Activated naive CD8-positive, alpha-beta T cell treated with anti-CD3 and anti-CD28 coated beads, Interleukin-2, amount 10 ng/mL, durations not matched to agents 7 days and 5 days (primary cell): ENCODE data around the gene GUSB. TPM values are rescaled to one million over a fixed set of nuclear protein-coding genes. Genes with fewer than 3 reads are reported as not detected.

Experiments used
- ATAC-seq: fragments of 150-1000 bp; cut with Tn5 transposase; one replicate; pipeline ENCODE4 v1.10.0; 2021; ENCODE audit warnings: low read depth, moderate library complexity
- POLR2A ChIA-PET: fragments of 350-600 bp; sonication (Branson Sonifier 250); formaldehyde crosslinking; loops from one replicate; lab custom pipeline; 2021; ENCODE audit warnings: antibody characterized with exemption; lab: Charles Lee
- DNase-seq: peaks from one replicate; pipeline ENCODE4 v3.0.0; 2021
- H3K27ac Mint-ChIP-seq: one replicate; pipeline ENCODE4 v1.8.0; 2022; ENCODE audit warnings: mild to moderate bottlenecking, mixed read lengths
- H3K27me3 Mint-ChIP-seq: one replicate; pipeline ENCODE4 v1.8.0; 2022; ENCODE audit warnings: mild to moderate bottlenecking, moderate library complexity, mixed read lengths
- H3K36me3 Mint-ChIP-seq: one replicate; pipeline ENCODE4 v1.8.0; 2021; ENCODE audit warnings: mild to moderate bottlenecking, mixed read lengths
- H3K4me1 Mint-ChIP-seq: one replicate; pipeline ENCODE4 v1.8.0; 2021; ENCODE audit warnings: mixed read lengths
- H3K4me3 Mint-ChIP-seq: one replicate; pipeline ENCODE4 v1.8.0; 2022; ENCODE audit warnings: mild to moderate bottlenecking, moderate library complexity, mixed read lengths
- H3K9me3 Mint-ChIP-seq: one replicate; pipeline ENCODE4 v1.8.0; 2021; ENCODE audit warnings: mixed read lengths
- total RNA-seq, 2 experiments: library from RNA; stranded (reverse); gene quantifications; one replicate each; pipeline ENCODE4 v1.2.3, GENCODE V29; 2021

The GUSB gene
- total RNA-seq, 2 experiments from 2014 or later: 71.9 to 73.5 TPM

GRCh38 chr7:65988084-65988483 is 6.1 kb upstream of the GUSB start:
- no peak for DNase-seq
- POLR2A ChIA-PET: interaction anchor here (0.6 kb wide), 1 partner anchor 177 kb away, joined by 3 read pairs; no protein-coding TSS in a partner anchor
- Mint-ChIP-seq H3K36me3 (no peaks in the 10 kb centered on the region), H3K27me3 (no peaks in the 10 kb centered on the region), H3K4me1 (no peaks in the 10 kb centered on the region), H3K4me3 (no peak overlapping the region), H3K27ac (no peak overlapping the region), H3K9me3 (no peaks in the 10 kb centered on the region)
- no peak for ATAC-seq

GRCh38 chr7:65983965-65984658 is 2.1 kb upstream of the GUSB start:
- peaks cover 2% of the 10 kb centered on the region for H3K36me3 Mint-ChIP-seq
- ATAC-seq (no peak), DNase-seq (no peak)
- H3K4me1 Mint-ChIP-seq: peaks cover 3% of the 10 kb centered on the region
- no peak overlapping the region for H3K4me3 Mint-ChIP-seq
- POLR2A ChIA-PET: no interaction called here
- H3K27ac Mint-ChIP-seq: no peak overlapping the region
- H3K9me3 Mint-ChIP-seq: no peaks in the 10 kb centered on the region
- no peaks in the 10 kb centered on the region for H3K27me3 Mint-ChIP-seq

- H3K27me3 Mint-ChIP-seq: no peaks in the 10 kb centered on the region
- POLR2A ChIA-PET: interaction anchor here (0.6 to 1.9 kb wide), 8 partner anchors 10 to 1322 kb away, joined by 3 to 12 read pairs (median 4); partner anchors contain the start of genes CRCP, SBDS and TPST1
- H3K4me3 Mint-ChIP-seq: peak overlapping the region; percentile 92
- ATAC-seq: peak; percentile 84
- no peaks in the 10 kb centered on the region for H3K9me3 Mint-ChIP-seq
- peak overlapping the region; percentile 92 for H3K27ac Mint-ChIP-seq
- H3K4me1 Mint-ChIP-seq: peaks cover 4% of the 10 kb centered on the region
- peak; percentile 70 for DNase-seq
- peaks cover 7% of the 10 kb centered on the region for H3K36me3 Mint-ChIP-seq
These were observed 1.3 kb downstream of the GUSB start for GRCh38 chr7:65980478-65981250.

- H3K27ac Mint-ChIP-seq: peak overlapping the region; percentile 92
- H3K4me1 Mint-ChIP-seq: peaks cover 4% of the 10 kb centered on the region
- H3K9me3 Mint-ChIP-seq: no peaks in the 10 kb centered on the region
- no peaks in the 10 kb centered on the region for H3K27me3 Mint-ChIP-seq
- no peak overlapping the region for H3K4me3 Mint-ChIP-seq
- ATAC-seq: no peak
- no peak for DNase-seq
- peaks cover 7% of the 10 kb centered on the region for H3K36me3 Mint-ChIP-seq
- POLR2A ChIA-PET: no interaction called here
These were observed 2.2 kb downstream of the GUSB start for GRCh38 chr7:65979583-65980477.

GRCh38 chr7:65978891-65979582 is 3.0 kb downstream of the GUSB start:
- H3K27me3 Mint-ChIP-seq: no peaks in the 10 kb centered on the region
- no peaks in the 10 kb centered on the region for H3K9me3 Mint-ChIP-seq
- ATAC-seq (no peak), DNase-seq (no peak)
- H3K4me1 Mint-ChIP-seq: peaks cover 4% of the 10 kb centered on the region
- POLR2A ChIA-PET: no interaction called here
- no peak overlapping the region for H3K4me3 Mint-ChIP-seq
- H3K36me3 Mint-ChIP-seq: peaks cover 8% of the 10 kb centered on the region
- H3K27ac Mint-ChIP-seq: no peak overlapping the region

GRCh38 chr7:65976659-65977196 is 5.3 kb downstream of the GUSB start:
- Mint-ChIP-seq H3K4me3 (no peak overlapping the region), H3K4me1 (peaks cover 4% of the 10 kb centered on the region), H3K27ac (no peak overlapping the region), H3K36me3 (peaks cover 16% of the 10 kb centered on the region), H3K27me3 (no peaks in the 10 kb centered on the region), H3K9me3 (no peaks in the 10 kb centered on the region)
- ATAC-seq: no peak
- POLR2A ChIA-PET: no interaction called here
- DNase-seq: no peak

- Mint-ChIP-seq H3K4me3 (no peak overlapping the region), H3K27ac (no peak overlapping the region), H3K4me1 (peaks cover 4% of the 10 kb centered on the region), H3K27me3 (no peaks in the 10 kb centered on the region), H3K9me3 (no peaks in the 10 kb centered on the region), H3K36me3 (peaks cover 20% of the 10 kb centered on the region)
- DNase-seq: no peak
- POLR2A ChIA-PET: no interaction called here
- no peak for ATAC-seq
These were observed 6.1 kb downstream of the GUSB start for GRCh38 chr7:65975814-65976445.

- no peaks in the 10 kb centered on the region for H3K27me3 Mint-ChIP-seq
- peaks cover 23% of the 10 kb centered on the region for H3K36me3 Mint-ChIP-seq
- no peak overlapping the region for H3K27ac Mint-ChIP-seq
- H3K4me1 Mint-ChIP-seq: peaks cover 3% of the 10 kb centered on the region
- no peak overlapping the region for H3K4me3 Mint-ChIP-seq
- POLR2A ChIA-PET: no interaction called here
- DNase-seq (no peak), ATAC-seq (no peak)
- H3K9me3 Mint-ChIP-seq: no peaks in the 10 kb centered on the region
These were observed 7.1 kb downstream of the GUSB start for GRCh38 chr7:65974876-65975275.

GRCh38 chr7:65974191-65974801 is 7.7 kb downstream of the GUSB start:
- ATAC-seq (no peak), DNase-seq (no peak)
- no peak overlapping the region for H3K4me3 Mint-ChIP-seq
- no peak overlapping the region for H3K27ac Mint-ChIP-seq
- H3K36me3 Mint-ChIP-seq: peaks cover 23% of the 10 kb centered on the region
- POLR2A ChIA-PET: no interaction called here
- H3K4me1 Mint-ChIP-seq: peaks cover 1% of the 10 kb centered on the region
- H3K27me3 Mint-ChIP-seq: no peaks in the 10 kb centered on the region
- H3K9me3 Mint-ChIP-seq: no peaks in the 10 kb centered on the region

- ATAC-seq: no peak
- no peak overlapping the region for H3K4me3 Mint-ChIP-seq
- H3K27ac Mint-ChIP-seq: no peak overlapping the region
- H3K4me1 Mint-ChIP-seq: peaks cover 1% of the 10 kb centered on the region
- POLR2A ChIA-PET: no interaction called here
- H3K36me3 Mint-ChIP-seq: peaks cover 17% of the 10 kb centered on the region
- no peaks in the 10 kb centered on the region for H3K9me3 Mint-ChIP-seq
- H3K27me3 Mint-ChIP-seq: no peaks in the 10 kb centered on the region
- DNase-seq: no peak
These were observed 9.0 kb downstream of the GUSB start for GRCh38 chr7:65972976-65973375.

GRCh38 chr7:65971021-65971420 is 11.0 kb downstream of the GUSB start:
- ATAC-seq (no peak), DNase-seq (no peak)
- no peak overlapping the region for H3K27ac Mint-ChIP-seq
- no peaks in the 10 kb centered on the region for H3K9me3 Mint-ChIP-seq
- H3K36me3 Mint-ChIP-seq: peaks cover 27% of the 10 kb centered on the region
- H3K27me3 Mint-ChIP-seq: no peaks in the 10 kb centered on the region
- POLR2A ChIA-PET: interaction anchor here (0.6 kb wide), 1 partner anchor 10 kb away, joined by 3 read pairs; no protein-coding TSS in a partner anchor
- no peak overlapping the region for H3K4me3 Mint-ChIP-seq
- no peaks in the 10 kb centered on the region for H3K4me1 Mint-ChIP-seq
